NCI-H1048 (cell line): ENCODE data around the gene TMIGD3.

Source experiments
- DNase-seq: peaks from one replicate; lab custom pipeline; 2025; lab: John Stamatoyannopoulos, UW

Gene TMIGD3

DNA sequence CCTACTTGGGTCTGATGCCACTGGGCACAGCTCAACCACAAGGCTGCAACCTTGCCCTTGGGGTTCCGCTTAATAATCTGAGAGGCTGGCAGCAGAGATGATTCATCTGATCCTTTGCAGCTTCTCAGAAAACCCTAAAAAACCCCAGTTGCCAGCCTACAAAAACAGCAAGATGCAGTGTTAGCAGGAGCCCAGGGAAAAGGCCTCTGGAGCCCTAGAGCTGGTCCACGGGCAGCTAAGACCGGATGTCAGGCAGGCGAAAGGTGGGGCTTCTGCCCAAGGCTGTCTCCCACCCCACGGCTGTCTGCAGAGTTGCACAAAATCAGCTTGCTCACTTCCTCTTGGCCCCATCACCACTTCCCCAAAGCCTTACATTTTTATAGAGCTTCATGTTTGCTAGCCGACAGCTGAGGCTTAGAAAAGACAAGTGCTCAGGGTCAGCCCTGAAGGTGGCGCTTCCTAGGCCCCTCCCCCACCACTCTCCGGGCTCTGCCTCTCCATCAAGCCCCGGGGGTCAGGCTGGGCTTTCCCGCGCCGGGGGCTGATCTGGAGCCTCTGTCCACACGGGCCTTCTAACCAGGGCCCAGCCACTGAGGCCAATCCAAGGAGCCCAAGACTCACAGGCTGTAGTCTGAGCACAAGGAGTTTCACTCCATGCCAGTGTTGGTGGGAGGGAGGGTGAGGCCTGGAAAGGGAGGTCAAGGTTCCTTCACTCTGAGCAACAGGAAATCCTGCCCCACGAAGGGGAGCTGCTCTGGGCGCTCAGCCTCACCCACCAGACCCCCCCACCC, 4.2 kb upstream of the TMIGD3 start:
- DNase-seq: no peak

DNA sequence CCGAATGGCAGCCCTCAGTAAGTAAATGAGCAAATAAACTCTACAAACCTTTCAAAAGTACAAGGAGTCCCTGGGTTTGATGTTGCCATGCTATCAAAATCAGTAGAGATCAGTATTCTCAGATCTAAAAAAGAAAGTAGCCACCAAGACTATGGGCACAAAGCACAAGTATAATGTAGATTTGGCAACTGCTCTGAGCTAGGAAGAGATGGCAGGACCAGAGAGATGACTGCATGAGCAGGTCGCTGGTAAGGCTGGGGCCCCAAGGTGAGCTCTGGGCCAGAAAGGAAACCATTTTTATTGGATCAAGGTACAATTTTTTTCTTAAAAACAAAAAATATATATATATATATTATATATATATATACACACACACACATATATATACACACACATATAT, 3.1 kb upstream of the TMIGD3 start:
- DNase-seq: no peak

DNA sequence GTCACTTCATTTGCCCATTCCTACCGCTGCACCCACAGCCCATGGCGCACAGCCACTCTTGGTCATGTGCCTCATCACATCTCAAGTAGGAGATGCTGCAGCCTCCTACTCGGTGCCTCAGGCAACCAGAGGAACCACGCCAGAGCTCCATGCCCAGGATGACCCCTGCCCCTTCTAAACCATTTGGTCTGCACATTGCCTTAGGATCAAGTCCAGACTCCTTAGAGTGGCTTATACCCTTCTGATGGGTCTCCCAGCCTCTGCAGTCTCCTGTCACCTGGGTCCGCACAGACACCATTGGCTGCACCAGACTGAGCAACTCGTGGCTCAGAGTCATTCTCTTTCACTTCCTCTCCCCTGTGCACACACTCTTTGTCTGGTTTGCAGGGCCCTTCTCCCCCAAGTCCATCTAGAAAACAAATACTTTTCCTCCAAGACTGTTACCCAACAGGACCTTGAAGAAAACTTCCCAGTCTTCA, 2.2 kb upstream of the TMIGD3 start:
- DNase-seq: no peak

DNA sequence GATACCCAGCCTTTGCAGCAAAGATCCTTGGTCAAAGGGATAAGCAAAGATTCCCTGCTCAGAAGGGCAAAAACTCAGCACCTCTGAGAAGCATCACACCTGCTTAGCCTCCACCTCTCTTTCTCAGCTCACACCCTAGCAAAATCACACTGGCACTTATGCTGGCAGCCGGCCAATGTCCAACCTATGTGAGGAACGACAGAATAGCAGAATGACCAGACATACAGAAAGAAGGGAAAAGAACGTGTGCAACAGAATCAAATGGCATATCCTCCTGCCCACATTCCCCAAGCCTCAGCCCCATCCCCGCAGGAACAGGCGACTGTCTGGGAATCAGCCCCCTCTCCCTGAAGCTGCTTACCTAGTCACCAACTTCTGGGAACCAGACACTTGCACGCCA, 664 bp upstream of the TMIGD3 start:
- DNase-seq: no peak

DNA sequence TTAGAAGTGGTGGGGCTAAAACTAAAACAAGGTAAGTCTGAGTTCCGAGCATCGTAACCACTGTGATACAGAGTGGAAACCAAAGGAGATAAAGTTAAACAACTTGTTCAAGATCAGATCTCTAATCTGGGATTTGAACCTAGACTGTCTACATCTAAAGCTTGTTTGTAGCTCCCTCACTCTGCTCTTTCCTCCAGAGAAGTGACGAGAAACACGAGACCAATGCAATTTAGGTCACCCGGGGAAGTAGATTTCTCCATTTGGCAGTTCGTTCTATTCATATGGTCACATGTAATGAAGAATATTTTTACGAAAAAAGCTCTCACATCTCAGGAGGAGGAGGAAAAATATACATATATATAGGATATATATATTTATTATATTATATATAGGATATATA, 1.8 kb downstream of the TMIGD3 start:
- DNase-seq: no peak

DNA sequence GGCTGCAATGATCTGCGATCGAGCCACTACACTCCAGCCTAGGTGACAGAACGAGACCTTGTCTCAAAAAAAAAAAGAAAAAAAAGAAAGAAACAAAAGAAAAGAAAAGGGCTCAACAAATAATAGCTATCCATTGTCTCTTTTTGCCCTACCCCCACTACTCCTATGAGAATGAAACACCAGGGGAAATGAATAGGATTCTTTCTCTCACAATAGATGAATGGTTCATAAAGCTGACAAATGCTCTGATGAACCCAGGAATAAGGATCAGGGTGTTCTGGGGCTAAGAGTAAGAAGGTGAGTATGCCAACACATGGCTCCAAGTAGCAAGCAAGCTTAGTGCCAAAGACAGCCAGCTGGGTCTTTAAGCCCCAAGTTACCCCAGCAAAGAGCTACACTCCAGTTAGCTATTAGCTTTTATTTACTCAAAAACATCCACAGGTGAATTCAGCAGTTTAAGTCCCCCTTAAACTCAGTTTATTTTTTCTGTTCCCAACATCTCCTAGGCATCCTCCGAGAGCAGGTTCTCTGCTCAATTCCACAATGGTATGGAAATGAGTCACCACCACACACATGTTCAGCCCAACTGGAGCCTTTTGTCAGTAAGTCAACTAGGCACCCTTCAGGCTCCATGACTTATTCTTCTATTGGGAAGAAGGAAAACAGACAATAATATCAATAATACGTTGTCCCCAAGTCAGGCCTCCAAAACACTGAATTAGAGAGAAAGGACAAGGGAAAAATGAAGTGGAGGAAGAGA, 4.2 kb downstream of the TMIGD3 start:
- no peak for DNase-seq

DNA sequence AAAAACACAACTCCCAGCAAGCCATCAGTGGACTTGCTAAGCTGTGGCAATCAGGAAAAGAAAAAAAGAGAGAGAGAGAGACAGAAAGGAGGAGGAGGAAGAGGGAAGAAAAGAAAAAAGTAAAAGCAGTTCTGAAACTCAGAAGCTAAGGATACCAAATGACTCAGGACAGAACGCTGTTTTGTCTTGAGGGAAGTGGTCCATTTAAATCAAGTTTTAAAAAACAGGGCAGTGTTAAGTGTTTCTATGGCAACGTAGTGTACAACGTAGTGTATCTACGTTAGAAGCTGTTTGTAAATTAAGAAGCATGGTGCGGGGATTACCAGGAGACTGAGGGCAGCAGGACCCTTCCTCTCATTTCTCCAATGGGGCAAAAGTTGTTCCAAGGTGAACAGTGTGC, 5.8 kb downstream of the TMIGD3 start:
- DNase-seq: no peak

DNA sequence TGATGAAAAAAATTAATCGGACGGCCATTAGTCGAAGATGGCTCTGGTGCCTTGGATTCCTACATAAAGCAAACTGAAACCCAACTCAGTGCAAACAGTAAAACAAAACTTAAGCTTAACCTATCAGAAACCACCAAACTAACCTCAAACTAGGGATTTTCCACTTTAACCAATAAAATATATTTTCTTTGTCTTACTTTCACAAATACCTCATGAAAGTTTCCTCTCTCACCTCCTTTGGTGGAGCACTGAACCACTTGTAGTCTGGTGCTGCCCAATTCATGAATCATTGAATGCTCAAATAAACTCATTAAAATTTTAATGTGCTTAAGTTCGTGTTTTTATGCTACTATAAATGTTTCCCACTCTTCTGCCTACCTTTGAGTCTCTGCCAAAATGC, 7.0 kb downstream of the TMIGD3 start:
- no peak for DNase-seq

DNA sequence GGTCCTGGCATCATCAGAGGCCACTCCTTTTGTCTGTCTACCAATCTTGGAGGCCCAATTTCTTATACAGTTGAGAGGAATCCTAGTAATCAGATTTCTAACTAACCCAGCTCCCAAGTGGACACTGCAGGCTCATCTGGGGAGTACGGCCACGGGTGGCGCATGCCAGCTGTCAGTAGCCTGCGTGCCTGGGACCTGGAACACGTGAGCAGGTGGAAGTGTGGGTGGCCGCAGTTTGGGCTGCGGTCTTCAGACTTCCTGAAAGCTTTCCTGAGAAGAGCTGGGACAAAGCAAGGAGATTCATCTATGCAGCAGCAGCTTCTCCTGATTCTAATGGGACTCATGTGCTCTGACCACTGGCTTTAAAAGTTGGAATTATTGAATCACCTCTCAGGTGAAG, 12.4 kb downstream of the TMIGD3 start:
- no peak for DNase-seq

DNA sequence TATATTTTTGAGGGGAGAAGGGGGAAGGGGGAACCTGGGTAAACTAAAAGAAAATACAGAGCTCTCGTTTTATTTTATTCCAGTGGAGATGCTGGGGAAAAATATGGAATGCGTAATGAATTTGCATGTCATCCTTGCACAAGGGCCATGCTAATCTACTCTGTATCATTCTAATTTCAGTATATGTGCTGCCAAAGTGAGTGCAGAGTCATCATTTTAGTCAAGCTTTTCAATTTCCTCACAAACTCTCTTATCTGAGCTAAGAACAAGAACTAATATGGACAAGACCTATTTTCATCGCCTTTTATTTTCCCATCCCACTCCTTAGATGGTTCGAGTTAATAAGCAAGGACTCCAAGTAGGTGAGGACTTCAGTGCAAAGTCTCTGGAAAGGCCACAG, 13.2 kb downstream of the TMIGD3 start:
- no peak for DNase-seq

DNA sequence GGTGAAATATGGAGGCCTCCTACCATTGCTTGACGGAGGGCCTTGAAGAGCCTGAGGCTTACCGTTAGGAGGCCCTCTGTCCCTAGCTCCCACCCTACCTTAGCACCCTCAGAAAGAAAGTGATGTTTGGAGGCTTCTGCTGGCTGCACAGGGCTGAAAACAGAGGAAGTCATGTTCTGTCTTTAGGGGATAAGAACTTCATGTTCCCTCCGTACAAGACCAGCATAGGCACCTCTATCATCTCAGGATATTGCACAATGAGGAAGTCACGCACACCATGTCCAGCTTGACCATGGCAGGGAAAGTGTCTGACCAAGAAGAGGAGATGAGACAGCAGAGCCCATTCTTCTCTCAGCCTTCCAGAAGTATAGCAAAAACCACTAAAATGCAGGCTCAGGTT, 13.8 kb downstream of the TMIGD3 start:
- no peak for DNase-seq

DNA sequence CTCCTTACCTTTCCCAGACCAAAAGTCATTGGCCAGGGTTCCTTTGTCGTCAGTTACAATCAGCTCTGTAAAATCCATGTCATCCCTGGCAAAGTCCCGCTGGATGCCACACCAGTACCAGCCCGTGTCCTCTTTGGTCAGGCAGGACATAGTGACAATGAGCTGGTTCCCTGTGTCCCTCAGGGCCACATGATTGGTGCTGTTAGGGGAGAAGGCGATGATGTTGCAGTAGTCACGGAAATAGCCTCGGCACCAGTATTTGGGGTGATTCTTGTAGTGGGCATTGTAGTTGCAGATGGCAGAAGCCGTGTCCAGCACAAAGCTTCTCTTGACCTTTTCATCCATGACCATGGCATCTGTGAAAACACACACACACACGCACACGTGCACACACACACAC, 14.8 kb downstream of the TMIGD3 start:
- no peak for DNase-seq

DNA sequence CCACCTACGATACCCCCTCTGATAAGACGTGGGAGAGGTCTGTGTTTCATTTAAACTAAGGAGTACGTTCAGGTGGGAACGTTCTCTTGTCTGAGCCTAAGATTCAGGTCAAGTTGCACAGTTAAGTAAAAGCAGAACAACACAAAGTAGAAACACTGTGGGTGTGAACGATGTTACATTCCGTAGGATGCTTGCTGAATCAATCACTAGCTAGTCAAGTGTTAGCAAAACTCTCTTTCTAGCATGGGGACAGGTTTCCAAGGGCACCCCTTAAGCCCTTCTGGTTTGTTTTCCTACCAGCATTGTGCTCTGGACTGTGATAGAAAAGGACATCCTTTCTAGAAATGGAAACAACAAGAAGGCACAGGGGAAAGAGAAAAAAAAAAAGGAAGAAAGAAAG, 16.3 kb downstream of the TMIGD3 start:
- DNase-seq: no peak

DNA sequence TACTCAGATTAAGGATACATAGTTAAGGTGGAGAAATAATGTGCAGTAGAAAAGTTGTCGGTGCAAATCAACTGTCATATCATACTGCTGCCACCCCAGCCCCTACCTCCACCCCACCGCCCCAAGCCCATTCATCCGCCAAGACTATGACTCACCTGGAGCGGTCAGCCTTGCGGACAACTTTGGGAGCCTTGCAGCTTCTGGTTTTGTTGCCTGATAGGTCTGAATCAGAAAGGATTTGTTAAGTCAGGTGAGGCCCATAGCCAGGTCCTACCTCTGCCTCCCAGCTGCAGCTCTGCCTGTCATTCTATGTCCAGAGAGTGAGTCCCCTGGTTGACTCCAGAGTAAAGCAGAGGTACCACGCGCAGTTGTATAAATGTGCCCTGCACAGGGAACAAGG, 17.0 kb downstream of the TMIGD3 start:
- DNase-seq: no peak

DNA sequence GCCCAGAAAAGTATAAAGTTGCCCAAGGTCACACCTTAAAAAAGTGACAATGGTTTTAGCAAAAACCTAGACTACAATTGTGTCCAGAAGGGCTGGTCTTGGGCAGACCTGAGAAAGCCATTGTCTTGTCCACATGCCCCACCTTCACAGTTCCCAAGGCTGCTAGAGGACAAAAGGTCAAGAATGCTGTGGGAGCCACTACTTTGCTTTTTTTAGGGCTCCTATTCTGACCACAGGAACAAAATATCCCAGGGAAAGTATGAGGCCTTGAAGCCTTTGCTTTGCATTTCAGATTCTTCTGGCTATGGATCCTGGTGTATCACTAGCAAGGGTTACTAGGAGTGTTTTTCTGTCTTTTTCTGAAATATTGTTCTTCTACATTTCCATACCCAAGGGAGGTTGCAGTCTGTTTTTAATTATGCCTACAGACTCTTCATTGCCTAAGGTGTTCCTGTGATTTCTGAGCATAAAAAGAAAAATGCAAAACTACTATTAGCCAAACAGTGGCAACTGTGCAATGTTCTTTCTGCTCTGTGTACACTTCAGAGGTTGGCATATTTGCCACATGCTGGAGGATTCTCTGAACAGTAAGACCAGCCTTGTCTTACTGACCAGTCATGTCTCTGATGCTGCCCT, 18.9 kb downstream of the TMIGD3 start:
- DNase-seq: no peak

DNA sequence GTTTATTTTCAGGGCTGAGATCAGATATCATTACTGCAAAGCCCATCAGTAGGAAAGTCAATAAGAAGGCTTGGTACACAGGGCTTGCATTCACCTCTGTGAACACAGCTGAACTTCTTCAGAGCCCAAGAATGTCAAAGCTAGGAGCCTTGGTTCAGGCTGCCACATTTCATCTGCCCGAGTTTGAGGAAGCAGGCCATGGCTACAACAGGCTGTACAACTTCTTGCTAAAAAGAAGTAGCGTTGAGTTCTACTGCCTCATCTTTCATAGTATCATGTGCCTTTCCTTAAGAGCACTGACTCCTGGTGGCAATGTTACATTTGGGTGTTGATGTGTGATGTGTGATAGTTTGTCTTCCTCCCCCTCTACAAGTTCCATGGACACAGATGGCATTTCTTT, 19.6 kb downstream of the TMIGD3 start:
- no peak for DNase-seq

DNA sequence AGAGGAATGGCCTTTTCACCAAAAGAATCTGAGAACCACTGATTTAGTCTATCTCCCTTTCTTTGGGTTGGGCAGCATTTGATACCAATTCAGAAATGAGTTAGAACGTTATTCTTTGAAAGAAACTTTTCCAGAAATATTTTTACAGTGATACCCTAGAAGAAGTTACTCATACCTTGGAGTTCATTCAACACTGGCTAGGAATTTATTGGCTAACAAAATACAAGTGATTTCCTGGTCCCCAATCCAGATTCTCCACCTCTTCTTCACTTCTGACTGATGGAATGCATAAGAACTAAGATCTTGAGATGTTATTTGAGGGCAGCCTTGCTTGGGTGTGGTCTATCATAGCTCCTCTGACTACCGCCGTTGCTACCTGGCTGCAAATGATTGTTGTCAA, 20.3 kb downstream of the TMIGD3 start:
- no peak for DNase-seq

DNA sequence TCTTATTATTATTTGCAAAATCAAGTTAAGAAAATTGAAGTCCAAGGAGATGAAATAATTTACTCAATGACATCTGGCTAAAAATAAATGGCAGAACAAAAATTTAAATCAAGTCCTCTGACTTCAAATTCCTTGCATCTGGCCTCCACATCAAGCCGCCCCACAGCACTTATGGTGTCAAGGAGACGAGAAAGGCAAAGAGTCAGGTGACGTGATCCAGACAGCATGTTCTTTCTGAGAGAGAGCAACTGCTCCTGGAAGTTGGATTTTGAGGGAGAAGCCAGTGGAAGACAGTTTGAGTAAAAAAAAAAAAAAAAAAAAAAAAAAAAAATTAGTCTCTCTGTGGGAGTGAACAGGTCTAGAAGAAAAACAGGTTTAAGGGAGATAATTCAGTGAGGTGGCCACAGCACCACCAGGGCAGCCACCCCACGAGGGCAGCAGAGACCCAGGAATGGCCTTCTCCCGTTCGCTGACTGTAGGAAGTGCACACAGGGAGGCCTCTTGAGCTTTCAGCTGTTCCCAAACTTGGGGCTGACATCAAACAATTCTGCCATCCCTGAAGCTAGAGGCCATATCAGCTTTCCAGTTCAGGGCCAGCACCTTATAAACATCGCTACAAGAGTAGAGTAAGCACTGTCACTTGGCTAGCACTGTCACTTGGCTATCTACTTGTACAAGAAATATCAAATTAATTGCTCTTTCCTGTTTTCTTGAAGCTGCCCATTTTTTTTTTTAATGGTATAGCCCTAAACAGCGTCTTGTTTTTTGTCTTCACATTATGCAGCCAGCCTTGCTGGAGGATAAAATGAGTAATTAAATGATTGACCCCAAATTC, 21.8 kb downstream of the TMIGD3 start:
- no peak for DNase-seq

DNA sequence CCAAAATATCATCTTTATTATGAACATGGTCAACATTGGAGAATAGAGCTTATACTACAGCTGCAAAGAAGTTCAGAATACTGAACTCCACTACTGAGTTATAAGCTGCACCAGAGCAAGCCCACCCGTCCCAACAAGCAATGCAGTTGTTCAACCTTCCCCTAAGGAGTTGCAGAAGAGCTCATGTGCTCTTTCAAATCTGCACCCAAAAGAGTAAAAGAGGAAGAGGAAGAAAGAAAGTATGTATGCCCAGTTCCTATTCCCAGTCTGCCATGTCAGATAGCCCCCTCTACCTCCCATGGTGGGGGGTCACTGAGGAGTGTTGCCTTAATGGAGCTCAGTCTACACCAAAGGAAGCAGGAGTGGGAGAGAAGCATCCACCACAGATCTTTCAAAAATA, 22.8 kb downstream of the TMIGD3 start:
- no peak for DNase-seq

DNA sequence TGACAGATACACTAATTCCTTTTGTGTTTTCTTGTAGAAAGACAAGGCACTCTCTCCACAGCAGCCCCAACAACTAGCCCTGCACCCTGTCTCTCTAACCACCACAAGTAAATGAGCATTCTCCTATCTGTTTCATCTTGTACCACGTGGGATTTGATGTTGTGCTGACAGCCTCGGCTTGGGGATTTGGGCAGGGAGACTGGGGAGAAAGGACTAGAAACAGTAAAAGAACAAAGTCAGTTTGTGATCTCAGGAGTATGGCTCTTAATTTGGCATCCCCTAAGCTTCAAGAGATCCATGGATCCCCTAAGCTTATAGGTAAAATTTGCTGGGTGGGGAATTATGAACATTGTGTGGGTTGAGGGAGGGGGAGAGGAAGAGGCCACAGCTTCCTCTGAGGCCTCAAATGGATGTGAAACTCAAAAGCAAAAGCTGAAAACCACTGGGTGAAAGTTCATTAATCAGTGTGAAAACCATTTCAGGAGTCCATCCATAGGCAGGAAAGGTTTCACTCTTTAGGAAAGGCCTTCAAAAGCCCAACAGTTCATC, 26.6 kb downstream of the TMIGD3 start:
- no peak for DNase-seq

DNA sequence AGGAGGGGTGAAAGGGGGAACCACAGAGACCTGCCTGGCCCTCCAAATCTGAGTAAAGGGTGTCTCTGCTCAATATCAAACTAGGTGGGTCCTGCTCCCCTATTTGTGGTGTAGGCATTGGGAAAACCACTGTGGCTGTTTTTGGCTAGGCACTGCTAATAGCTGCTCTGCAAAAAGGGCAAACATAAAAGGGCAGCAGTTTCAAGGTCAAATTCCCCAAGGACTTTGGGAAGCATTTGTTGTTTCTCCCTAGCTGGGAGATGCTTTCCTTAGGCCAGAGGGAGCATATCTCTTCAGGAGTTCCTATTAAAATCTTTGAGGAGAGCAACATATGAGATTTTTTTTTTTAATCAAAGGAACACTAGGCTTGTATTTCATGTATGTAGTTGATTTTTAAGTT, 27.2 kb downstream of the TMIGD3 start:
- no peak for DNase-seq

DNA sequence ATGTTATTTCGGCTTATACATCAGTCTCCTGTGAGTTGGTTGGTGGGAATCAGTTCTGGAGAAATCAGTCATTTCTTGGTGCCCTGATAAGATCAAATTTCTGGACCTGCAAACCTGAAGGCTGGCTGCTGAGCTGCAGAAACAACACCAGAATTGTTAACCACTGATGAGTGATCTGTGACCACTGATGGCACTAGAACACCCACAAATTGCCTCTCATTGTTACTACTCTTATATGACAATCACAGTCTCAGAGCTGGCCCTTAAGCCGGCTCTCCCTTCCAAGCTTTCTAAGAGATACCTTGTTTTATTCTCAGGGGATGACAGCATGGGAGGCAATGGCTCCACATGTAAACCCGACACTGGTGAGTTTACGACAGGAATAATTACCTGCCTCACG, 27.7 kb downstream of the TMIGD3 start:
- DNase-seq: no peak
